Esophagus (tissue), 2 donors: Measurements from ENCODE around the gene ANK2. TPM values are rescaled to one million over a fixed set of nuclear protein-coding genes. Genes with fewer than 3 reads are reported as not detected.

Experiments
- H3K27ac ChIP-seq, 2 donors: one replicate each; pipeline ENCODE4 v1.5.1; 2013; ENCODE audit warnings: low read depth in 2 of 2, mild to moderate bottlenecking in 2 of 2, inconsistent platforms in 1 of 2, low read length in 1 of 2, moderate library complexity in 1 of 2
- H3K27me3 ChIP-seq, 2 donors: one replicate each; pipeline ENCODE4 v1.6.1; 2013; ENCODE audit warnings: low read length in 2 of 2, control low read depth in 1 of 2, mild to moderate bottlenecking in 1 of 2; ENCODE audit not compliant: insufficient read depth in 2 of 2, control insufficient read depth in 1 of 2
- H3K36me3 ChIP-seq, 2 donors: one replicate each; pipeline ENCODE4 v1.6.1; 2013; ENCODE audit warnings: low read length in 1 of 2; ENCODE audit not compliant: control insufficient read depth in 2 of 2, insufficient read depth in 2 of 2
- H3K4me1 ChIP-seq, 2 donors: one replicate each; pipeline ENCODE4 v1.6.1; 2013; ENCODE audit warnings: low read length in 1 of 2; ENCODE audit not compliant: control insufficient read depth in 2 of 2, insufficient read depth in 2 of 2
- H3K4me3 ChIP-seq, 2 donors: one replicate each; pipeline ENCODE4 v1.5.1; 2013; ENCODE audit warnings: low read length in 2 of 2, mild to moderate bottlenecking in 2 of 2, low read depth in 1 of 2, moderate library complexity in 1 of 2
- H3K9me3 ChIP-seq, 2 donors: one replicate each; pipeline ENCODE4 v1.6.1; 2013; ENCODE audit warnings: mild to moderate bottlenecking in 2 of 2, low read depth in 1 of 2, low read length in 1 of 2, moderate library complexity in 1 of 2; ENCODE audit not compliant: control insufficient read depth in 2 of 2, insufficient read depth in 1 of 2
- WGBS, 2 donors: extraction: QIAGEN DNeasy Blood & Tissue Kit; methylation state at CpG; one replicate each; pipeline ENCODE4 v1.1.7; 2013; 5-methylcytosine and 5-hydroxymethylcytosine counted together
- polyA plus RNA-seq, 2 donors: library from polyadenylated mRNA; stranded (reverse); fragments of 200-250 nt; gene quantifications; one replicate each; pipeline ENCODE4 v1.2.3, GENCODE V29; 2013
- donor health status: healthy with polysubstance abuse.
- donor health status: Bipolar disorder and iron deficiency.

ANK2 gene
- polyA plus RNA-seq, 2 donors: 0.51 to 1.4 TPM

DNA sequence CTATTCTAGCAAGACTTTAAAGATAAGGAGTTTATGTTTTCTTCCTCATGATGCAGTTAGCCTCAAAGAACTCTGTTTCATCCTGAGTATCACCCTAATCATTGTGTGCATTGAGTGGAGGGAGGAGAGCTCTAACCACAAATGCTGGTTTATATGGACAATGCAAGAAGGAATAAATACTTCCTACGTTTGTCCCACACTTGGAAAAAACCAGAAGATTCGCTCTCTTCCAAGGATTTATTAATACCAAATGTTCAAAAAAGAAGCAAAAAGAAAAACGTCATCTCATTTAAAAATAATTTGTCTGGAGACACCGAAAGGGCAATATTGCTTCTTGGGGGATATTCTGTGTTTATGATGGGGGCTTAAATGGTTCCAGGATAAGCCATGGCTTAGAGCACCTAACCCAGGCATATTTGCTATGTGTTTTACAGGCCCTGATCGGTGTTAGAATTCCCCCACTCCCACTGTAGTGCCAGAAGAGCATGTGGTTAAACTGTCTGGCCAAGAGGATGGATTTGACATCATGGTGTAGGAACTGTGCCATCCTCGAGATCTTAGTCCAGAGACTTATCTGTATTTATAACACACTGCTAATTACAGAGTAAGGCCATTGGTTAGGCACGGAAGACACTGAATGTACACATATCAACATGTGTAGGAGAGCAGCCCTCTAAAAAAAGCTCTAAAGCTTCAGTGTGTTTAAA is 227.2 kb downstream of the ANK2 start:
- Histone ChIP-seq H3K4me1 (no peaks in the 10 kb centered on the region), H3K27ac (no peak overlapping the region), H3K9me3 (no peaks in the 10 kb centered on the region), H3K4me3 (no peak overlapping the region), H3K36me3 (no peaks in the 10 kb centered on the region), H3K27me3 (no peaks in the 10 kb centered on the region)
- WGBS, 2 donors: 63 to 70% methylated on average over 7 of the region's 7 CpGs

DNA sequence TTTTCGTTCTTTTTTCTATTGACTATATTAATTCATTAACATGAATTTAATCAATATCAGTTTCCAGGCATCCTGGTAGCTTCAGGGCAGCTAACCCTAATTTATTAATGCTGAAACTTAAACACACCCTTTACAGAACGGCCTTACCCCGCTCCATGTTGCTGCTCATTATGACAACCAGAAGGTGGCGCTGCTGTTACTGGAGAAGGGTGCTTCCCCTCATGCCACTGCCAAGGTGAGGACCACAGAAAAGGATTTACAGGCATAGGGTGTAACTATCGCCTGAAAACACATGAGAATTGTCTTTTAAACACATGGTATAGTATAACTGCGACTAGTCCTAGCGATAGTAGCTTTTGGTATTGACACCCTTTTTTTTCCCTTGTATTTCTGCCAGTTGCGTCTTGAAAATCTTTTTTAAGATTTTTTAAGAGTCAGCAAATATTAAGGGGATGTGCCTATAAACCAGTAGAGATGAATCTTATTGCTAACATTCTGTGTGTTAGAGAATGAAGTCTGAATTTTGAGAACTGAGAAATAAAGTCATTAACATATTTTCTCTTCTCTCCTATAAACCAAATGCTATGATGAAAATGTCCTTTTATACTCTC is 229.0 kb downstream of the ANK2 start:
- H3K27ac ChIP-seq: no peak overlapping the region
- no peaks in the 10 kb centered on the region for H3K4me1 ChIP-seq
- H3K9me3 ChIP-seq: no peaks in the 10 kb centered on the region
- H3K27me3 ChIP-seq: no peaks in the 10 kb centered on the region
- no peaks in the 10 kb centered on the region for H3K36me3 ChIP-seq
- no peak overlapping the region for H3K4me3 ChIP-seq
- 36 to 40% methylated on average over 8 of the region's 8 CpGs for WGBS, 2 donors

DNA sequence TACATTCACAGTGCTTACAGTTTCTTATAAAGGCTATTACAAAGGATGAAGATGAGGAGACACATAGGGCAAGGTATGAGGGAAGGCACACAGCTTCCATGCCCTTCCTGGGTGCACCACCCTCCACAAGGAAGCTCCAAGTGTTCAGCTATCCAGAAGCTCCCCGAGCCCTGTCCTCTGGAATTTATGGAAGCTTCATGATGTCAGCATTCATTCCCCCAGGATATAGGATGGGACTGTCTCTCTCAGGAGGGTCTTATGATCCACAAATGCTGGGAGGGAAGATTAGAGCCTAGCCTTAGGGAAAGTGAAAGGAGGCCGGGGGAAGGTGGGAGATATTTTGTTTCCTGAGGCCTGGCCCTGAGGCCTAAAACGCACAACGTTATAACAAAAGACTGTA is 236.0 kb downstream of the ANK2 start:
- no peak overlapping the region for H3K4me3 ChIP-seq
- H3K27me3 ChIP-seq: no peaks in the 10 kb centered on the region
- no peak overlapping the region for H3K27ac ChIP-seq
- WGBS, 2 donors: 89 to 90% methylated on average over 4 of the region's 4 CpGs
- no peaks in the 10 kb centered on the region for H3K4me1 ChIP-seq
- no peaks in the 10 kb centered on the region for H3K9me3 ChIP-seq
- no peaks in the 10 kb centered on the region for H3K36me3 ChIP-seq

DNA sequence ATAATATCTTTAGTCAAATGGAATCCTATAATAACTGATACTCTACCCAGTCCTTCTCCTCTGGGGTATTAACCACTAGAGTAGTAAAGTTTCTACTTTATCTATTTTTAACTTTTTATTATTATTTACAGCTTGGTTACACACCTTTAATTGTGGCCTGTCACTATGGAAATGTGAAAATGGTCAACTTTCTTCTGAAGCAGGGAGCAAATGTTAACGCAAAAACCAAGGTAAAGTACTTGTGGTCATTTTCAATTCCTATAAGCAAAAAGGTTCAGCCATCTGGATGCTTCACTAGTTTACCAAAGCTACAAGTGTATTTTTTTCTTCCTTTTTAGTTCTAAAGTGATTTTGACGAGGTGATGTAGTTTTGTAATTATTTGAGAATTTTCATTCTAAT is 238.8 kb downstream of the ANK2 start:
- H3K27me3 ChIP-seq: no peaks in the 10 kb centered on the region
- no peaks in the 10 kb centered on the region for H3K36me3 ChIP-seq
- no peak overlapping the region for H3K4me3 ChIP-seq
- 82 to 90% methylated on average over 2 of the region's 2 CpGs for WGBS, 2 donors
- no peak overlapping the region for H3K27ac ChIP-seq
- no peaks in the 10 kb centered on the region for H3K9me3 ChIP-seq
- no peaks in the 10 kb centered on the region for H3K4me1 ChIP-seq

DNA sequence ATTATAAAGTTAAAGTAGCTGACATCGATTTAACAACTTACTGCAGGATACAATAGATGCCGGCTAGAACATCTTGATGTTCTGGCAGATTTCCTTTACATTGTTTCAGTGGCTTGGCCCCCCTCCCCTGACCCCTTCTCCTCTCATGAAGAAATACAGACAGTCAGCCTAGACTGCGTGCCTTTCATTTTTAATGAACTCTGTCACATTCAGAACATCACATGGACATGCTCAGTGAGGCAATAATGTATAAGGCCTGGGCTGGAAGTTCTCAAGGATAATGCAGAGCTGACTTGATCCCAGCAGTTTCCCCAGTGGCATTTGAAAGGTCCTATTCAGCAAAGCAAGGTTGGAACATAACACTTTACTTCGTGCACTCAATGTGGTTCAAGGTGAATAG is 239.2 kb downstream of the ANK2 start:
- H3K4me3 ChIP-seq: no peak overlapping the region
- 85% methylated on average over 4 of the region's 4 CpGs for WGBS, 2 donors
- no peaks in the 10 kb centered on the region for H3K4me1 ChIP-seq
- H3K27ac ChIP-seq: no peak overlapping the region
- no peaks in the 10 kb centered on the region for H3K36me3 ChIP-seq
- H3K9me3 ChIP-seq: no peaks in the 10 kb centered on the region
- no peaks in the 10 kb centered on the region for H3K27me3 ChIP-seq

DNA sequence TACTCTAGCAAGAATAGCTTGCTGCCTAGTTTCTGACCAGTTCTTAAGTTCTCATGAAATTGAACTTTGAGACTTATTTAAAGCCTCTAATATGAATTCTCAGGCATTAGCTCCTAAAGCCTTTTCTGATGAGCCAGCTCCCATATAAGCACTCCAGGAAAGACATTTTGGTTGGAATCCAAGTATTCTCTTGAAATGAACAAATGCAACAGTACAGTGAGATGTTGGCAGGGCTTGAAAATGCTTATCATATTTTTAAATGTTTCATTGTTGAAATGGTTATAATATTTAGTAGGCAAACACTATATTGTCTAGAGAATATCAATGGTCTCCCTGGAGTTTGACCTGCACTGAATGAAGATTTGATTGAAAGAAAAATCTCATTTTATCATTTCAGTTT is 240.3 kb downstream of the ANK2 start:
- Histone ChIP-seq H3K9me3 (no peaks in the 10 kb centered on the region), H3K4me3 (no peak overlapping the region), H3K27ac (no peak overlapping the region)

DNA sequence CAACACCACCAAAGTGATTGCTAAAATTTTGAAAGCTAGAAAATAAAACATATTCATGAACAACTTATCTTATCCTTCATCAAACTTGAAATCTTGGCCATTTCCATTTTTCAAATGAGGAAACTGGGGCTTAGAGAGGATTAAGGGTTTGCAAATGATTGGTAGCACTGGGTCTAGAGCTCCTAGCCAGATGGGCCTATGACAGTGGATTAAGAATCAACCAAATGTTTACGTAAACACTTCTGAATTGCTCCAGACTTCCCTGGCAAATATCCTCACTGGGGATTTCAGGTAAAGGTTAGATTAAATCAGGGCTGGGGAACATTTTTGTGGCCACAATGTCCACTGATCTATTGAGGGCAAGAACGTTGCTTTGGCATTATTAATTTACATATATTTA is 241.2 kb downstream of the ANK2 start:
- H3K27me3 ChIP-seq: no peaks in the 10 kb centered on the region
- no peak overlapping the region for H3K4me3 ChIP-seq
- WGBS, 2 donors: 44 to 53% methylated on average over 2 of the region's 2 CpGs
- H3K27ac ChIP-seq: no peak overlapping the region
- no peaks in the 10 kb centered on the region for H3K4me1 ChIP-seq
- H3K9me3 ChIP-seq: no peaks in the 10 kb centered on the region
- no peaks in the 10 kb centered on the region for H3K36me3 ChIP-seq

More for the DNA sequence above, 240.3 kb downstream of the ANK2 start:
- no peaks in the 10 kb centered on the region for H3K4me1 ChIP-seq
- H3K27me3 ChIP-seq: no peaks in the 10 kb centered on the region
- no peaks in the 10 kb centered on the region for H3K36me3 ChIP-seq

DNA sequence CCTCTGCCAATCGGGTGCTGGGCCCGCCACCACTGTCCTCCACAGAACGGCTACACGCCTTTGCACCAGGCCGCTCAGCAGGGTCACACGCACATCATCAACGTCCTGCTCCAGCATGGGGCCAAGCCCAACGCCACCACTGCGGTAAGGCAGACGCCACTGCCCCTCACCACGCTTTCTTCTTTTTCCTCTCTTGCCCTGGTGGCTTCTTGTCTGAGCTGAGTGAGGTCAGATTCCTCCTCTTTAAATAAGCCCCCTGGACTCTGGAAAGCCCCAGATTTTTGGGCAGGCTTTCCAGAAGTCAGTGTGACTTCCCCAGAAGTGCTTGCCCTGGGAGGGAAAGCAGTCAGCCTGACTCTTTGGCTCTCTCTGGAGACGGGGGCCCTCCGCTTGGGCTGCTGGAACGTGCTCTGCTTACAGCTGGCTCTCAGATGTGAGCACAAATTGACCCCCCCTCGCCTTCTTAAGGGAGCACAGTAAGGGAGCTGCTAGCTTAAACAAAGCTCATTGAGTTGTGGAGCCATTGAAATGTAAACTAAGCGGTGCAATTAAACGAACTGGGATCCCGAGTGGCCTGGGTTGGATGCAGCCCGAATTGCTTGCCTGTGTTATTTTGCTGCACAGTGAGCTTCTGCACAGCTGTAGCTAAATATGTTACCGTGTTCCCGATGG is 243.1 kb downstream of the ANK2 start:
- Histone ChIP-seq H3K36me3 (no peaks in the 10 kb centered on the region), H3K27me3 (no peaks in the 10 kb centered on the region), H3K4me1 (no peaks in the 10 kb centered on the region), H3K9me3 (no peaks in the 10 kb centered on the region), H3K27ac (peak overlapping the region; percentile 36 to 69), H3K4me3 (no peak overlapping the region)
- whole genome bisulfite sequencing, 2 donors: 53 to 61% methylated on average over 21 of the region's 21 CpGs

DNA sequence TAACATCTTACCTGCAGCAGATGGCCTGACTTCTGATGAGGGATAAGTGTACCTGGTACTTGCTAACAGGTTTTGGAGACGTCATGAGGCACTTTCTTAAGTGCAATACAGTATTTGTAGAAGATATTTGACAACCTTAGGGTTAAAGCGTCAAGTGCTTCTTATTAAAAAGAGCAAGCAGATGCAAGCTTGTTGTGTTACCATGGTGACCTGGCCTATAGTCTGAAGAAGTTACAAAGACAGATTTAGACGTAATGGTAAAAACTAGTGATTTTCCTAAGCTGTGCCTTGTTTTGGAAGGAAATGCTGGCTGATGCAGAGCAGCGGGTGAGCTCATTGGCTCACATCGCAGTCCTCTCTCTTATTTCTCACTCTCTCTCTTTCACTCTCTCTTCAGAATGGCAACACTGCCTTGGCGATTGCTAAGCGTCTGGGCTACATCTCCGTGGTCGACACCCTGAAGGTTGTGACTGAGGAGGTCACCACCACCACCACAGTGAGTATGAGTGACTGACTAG is 243.6 kb downstream of the ANK2 start:
- H3K36me3 ChIP-seq: no peaks in the 10 kb centered on the region
- no peaks in the 10 kb centered on the region for H3K4me1 ChIP-seq
- no peaks in the 10 kb centered on the region for H3K9me3 ChIP-seq
- no peaks in the 10 kb centered on the region for H3K27me3 ChIP-seq
- 57 to 58% methylated on average over 9 of the region's 9 CpGs for WGBS, 2 donors
- peak overlapping the region in 1 of 2 donors; percentile 69 for H3K27ac ChIP-seq
- no peak overlapping the region for H3K4me3 ChIP-seq
